ENCODE results near the gene CHST11.

GRCh38 chr12:104434129-104434528 lies 22.6 kb upstream of the CHST11 start:
- TF ChIP-seq CTCF (tag by site-specific recombination; IDR thresholded peaks at IDR 0.05) (no peak), ZNF510 (tag by site-specific recombination; IDR thresholded peaks at IDR 0.05; ENCODE audit: insufficient replicate concordance) (no peak), GLI4 (tag by site-specific recombination; IDR thresholded peaks at IDR 0.05) (no peak)

All from HEK293 (cell line).